Neural progenitor cell (in vitro differentiated cells): ENCODE measurements around the gene ATL2. TPM values are rescaled to one million over a fixed set of nuclear protein-coding genes. Genes with fewer than 3 reads are reported as not detected.

Experiments
- DNase-seq: peaks from one replicate; pipeline ENCODE4 v3.0.0-alpha.2; 2016; ENCODE audit warnings: low spot score
- H2AFZ ChIP-seq: fragments of 200-600 bp; sonication (generic); replicated peaks from 2 replicates; pipeline ENCODE4 v1.6.1; 2016; ENCODE audit warnings: antibody characterized with exemption
- H3F3A ChIP-seq: fragments of 200-600 bp; sonication (generic); 2 replicates; pipeline ENCODE4 v1.6.1; 2016; ENCODE audit warnings: antibody characterized with exemption, low read depth
- H3K27ac ChIP-seq: fragments of 200-600 bp; sonication (generic); 2 replicates; pipeline ENCODE4 v1.5.1; 2016; ENCODE audit warnings: mild to moderate bottlenecking
- H3K27me3 ChIP-seq: fragments of 200-600 bp; sonication (generic); 2 replicates; pipeline ENCODE4 v1.6.1; 2016; ENCODE audit warnings: mild to moderate bottlenecking, moderate library complexity
- H3K36me3 ChIP-seq: fragments of 200-600 bp; sonication (generic); 2 replicates; pipeline ENCODE4 v1.5.1; 2016
- H3K4me1 ChIP-seq: fragments of 200-600 bp; sonication (generic); 2 replicates; pipeline ENCODE4 v1.6.1; 2016; ENCODE audit warnings: mixed run types
- H3K4me2 ChIP-seq: fragments of 200-600 bp; sonication (generic); 2 replicates; pipeline ENCODE4 v1.6.1; 2016
- H3K4me3 ChIP-seq: fragments of 200-600 bp; sonication (generic); 2 replicates; pipeline ENCODE4 v1.5.1; 2016
- H3K79me2 ChIP-seq: fragments of 200-600 bp; sonication (generic); 2 replicates; pipeline ENCODE4 v1.6.1; 2016; ENCODE audit warnings: low read depth
- H3K9ac ChIP-seq: fragments of 200-600 bp; sonication (generic); 2 replicates; pipeline ENCODE4 v1.6.1; 2016
- H3K9me3 ChIP-seq: fragments of 200-600 bp; sonication (generic); 2 replicates; pipeline ENCODE4 v1.5.1; 2016; ENCODE audit warnings: low read depth
- H4K20me1 ChIP-seq: fragments of 200-600 bp; sonication (generic); 2 replicates; pipeline ENCODE4 v1.6.1; 2016; ENCODE audit warnings: low read depth
- H3K27ac Mint-ChIP-seq: 3 replicates; pipeline ENCODE4 v1.8.0; 2021; ENCODE audit warnings: mixed read lengths
- H3K27me3 Mint-ChIP-seq: 2 replicates; pipeline ENCODE4 v1.8.0; 2022; ENCODE audit warnings: low read depth, mild to moderate bottlenecking, inconsistent platforms, moderate library complexity, mixed read lengths; ENCODE audit not compliant: insufficient read depth
- H3K36me3 Mint-ChIP-seq: 3 replicates; pipeline ENCODE4 v1.8.0; 2021; ENCODE audit warnings: mixed read lengths
- H3K4me1 Mint-ChIP-seq: 3 replicates; pipeline ENCODE4 v1.8.0; 2021; ENCODE audit warnings: mixed read lengths
- H3K4me3 Mint-ChIP-seq: 3 replicates; pipeline ENCODE4 v1.8.0; 2021; ENCODE audit warnings: mild to moderate bottlenecking, moderate library complexity, mixed read lengths
- H3K9me3 Mint-ChIP-seq: 3 replicates; pipeline ENCODE4 v1.8.0; 2020; ENCODE audit warnings: mixed read lengths
- CTCF ChIP-seq: fragments of 200-600 bp; sonication (generic); IDR thresholded peaks from 2 replicates; pipeline ENCODE4 v1.5.1; 2017; ENCODE audit warnings: antibody characterized with exemption, mild to moderate bottlenecking
- EZH2 ChIP-seq: fragments of 200-600 bp; sonication (generic); IDR thresholded peaks from 2 replicates; pipeline ENCODE4 v1.6.1; 2017; ENCODE audit warnings: antibody characterized with exemption, mild to moderate bottlenecking, moderate library complexity
- EZH2phosphoT487 ChIP-seq: fragments of 200-600 bp; sonication (generic); IDR thresholded peaks from 2 replicates; pipeline ENCODE4 v1.6.1; 2017; ENCODE audit warnings: antibody characterized with exemption
- total RNA-seq: library from RNA; depleted of rRNA; stranded (reverse); fragments of >200 nt; gene quantifications from 2 replicates; pipeline ENCODE4 v1.2.3, GENCODE V29; 2015; ENCODE audit warnings: low replicate concordance

Gene ATL2
- total RNA-seq, 1 donor from 2014 or later, result 203 TPM

DNA sequence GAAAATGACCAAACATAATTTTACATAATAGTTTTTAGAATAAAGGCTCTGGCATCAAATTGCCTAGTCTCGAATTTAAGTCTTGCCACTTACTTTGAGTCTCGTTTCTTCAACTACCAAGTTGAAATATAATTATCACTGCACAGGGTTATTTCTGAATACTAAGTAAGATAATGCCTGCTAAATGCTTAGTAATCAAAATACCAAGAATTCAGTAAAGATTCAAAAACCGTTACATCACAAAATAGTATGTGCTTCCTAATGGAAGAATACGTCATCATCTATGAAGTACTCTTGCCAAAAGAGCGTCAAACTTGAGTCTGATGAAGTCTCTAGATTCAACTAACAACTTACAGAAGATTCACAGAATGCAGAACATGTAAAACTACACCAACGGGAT lies 40.5 kb downstream of the ATL2 start:
- H3K36me3 Mint-ChIP-seq, result peaks cover 42% of the 10 kb centered on the region

GRCh38 chr2:38330754-38331153 lies 46.3 kb downstream of the ATL2 start:
- no peak overlapping the region for H3K27ac Mint-ChIP-seq
- Histone ChIP-seq H3K9ac (no peak overlapping the region), H3K4me3 (no peak overlapping the region), H3K27me3 (no peaks in the 10 kb centered on the region), H3K27ac (no peak overlapping the region), H3F3A (peaks cover 7% of the 10 kb centered on the region), H2AFZ (no peak overlapping the region), H3K79me2 (peaks cover 81% of the 10 kb centered on the region), H4K20me1 (peaks cover 23% of the 10 kb centered on the region), H3K9me3 (peaks cover 4% of the 10 kb centered on the region), H3K36me3 (peaks cover 11% of the 10 kb centered on the region), H3K4me2 (no peak overlapping the region), H3K4me1 (peaks cover 7% of the 10 kb centered on the region)
- no peak overlapping the region for H3K4me3 Mint-ChIP-seq
- H3K36me3 Mint-ChIP-seq, result peaks cover 44% of the 10 kb centered on the region
- peaks cover 23% of the 10 kb centered on the region for H3K9me3 Mint-ChIP-seq
- TF ChIP-seq EZH2 (no peak), CTCF (no peak), EZH2phosphoT487 (no peak)
- H3K4me1 Mint-ChIP-seq, result peaks cover 4% of the 10 kb centered on the region
- H3K27me3 Mint-ChIP-seq, result no peaks in the 10 kb centered on the region
- no peak for DNase-seq

More for the DNA sequence above, 40.5 kb downstream of the ATL2 start:
- no peak for DNase-seq
- Mint-ChIP-seq H3K27me3 (peaks cover 2% of the 10 kb centered on the region), H3K4me3 (no peak overlapping the region), H3K9me3 (peaks cover 4% of the 10 kb centered on the region), H3K4me1 (no peaks in the 10 kb centered on the region), H3K27ac (no peak overlapping the region)
- Histone ChIP-seq H3K27me3 (no peaks in the 10 kb centered on the region), H4K20me1 (peaks cover 14% of the 10 kb centered on the region), H3K4me2 (no peak overlapping the region), H3F3A (no peaks in the 10 kb centered on the region), H3K27ac (no peak overlapping the region), H3K4me3 (no peak overlapping the region), H3K36me3 (peaks cover 3% of the 10 kb centered on the region), H3K79me2 (peaks cover 58% of the 10 kb centered on the region), H3K4me1 (no peaks in the 10 kb centered on the region), H2AFZ (no peak overlapping the region), H3K9ac (no peak overlapping the region), H3K9me3 (no peaks in the 10 kb centered on the region)
- no peak for TF ChIP-seq CTCF
- TF ChIP-seq EZH2phosphoT487, result no peak
- no peak for TF ChIP-seq EZH2

DNA sequence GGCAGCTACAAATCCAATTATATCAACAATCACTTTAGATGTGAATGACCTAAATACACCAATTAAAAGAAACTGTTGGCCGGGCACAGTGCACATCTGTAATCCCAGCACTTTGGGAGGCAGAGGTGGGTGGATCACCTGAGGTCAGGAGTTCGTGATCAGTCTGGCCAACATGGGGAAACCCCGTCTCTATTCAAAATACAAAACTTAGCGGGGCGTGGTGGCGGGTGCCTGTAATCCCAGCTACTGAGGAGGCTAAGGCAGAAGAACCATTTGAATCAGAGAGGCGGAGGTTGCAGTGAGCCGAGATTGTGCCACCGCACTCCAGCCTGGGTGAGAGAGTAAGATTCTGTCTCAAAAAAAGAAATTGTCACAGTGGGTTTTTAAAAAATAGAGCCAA lies 49.5 kb downstream of the ATL2 start:
- H3K4me3 ChIP-seq, result no peak overlapping the region
- Mint-ChIP-seq H3K27me3 (peaks cover 2% of the 10 kb centered on the region), H3K9me3 (peaks cover 23% of the 10 kb centered on the region), H3K36me3 (peaks cover 45% of the 10 kb centered on the region), H3K27ac (no peak overlapping the region), H3K4me3 (no peak overlapping the region), H3K4me1 (peaks cover 4% of the 10 kb centered on the region)
- peaks cover 7% of the 10 kb centered on the region for H3F3A ChIP-seq
- no peak for DNase-seq
- peaks cover 4% of the 10 kb centered on the region for H3K9me3 ChIP-seq
- H3K9ac ChIP-seq, result no peak overlapping the region
- peaks cover 42% of the 10 kb centered on the region for H4K20me1 ChIP-seq
- peaks cover 92% of the 10 kb centered on the region for H3K79me2 ChIP-seq
- TF ChIP-seq EZH2phosphoT487 (no peak), CTCF (no peak), EZH2 (no peak)
- H2AFZ ChIP-seq, result no peak overlapping the region
- H3K36me3 ChIP-seq, result peaks cover 11% of the 10 kb centered on the region
- peaks cover 8% of the 10 kb centered on the region for H3K4me1 ChIP-seq
- H3K27me3 ChIP-seq, result no peaks in the 10 kb centered on the region
- no peak overlapping the region for H3K4me2 ChIP-seq
- no peak overlapping the region for H3K27ac ChIP-seq
